OCI-LY3 (cell line): ENCODE data around the gene GUCA2B.

Source experiments
- CTCF ChIP-seq: fragments of 200-600, 300-600 bp; sonication (generic); IDR thresholded peaks from 2 replicates; pipeline ENCODE4 v1.5.1; 2014; ENCODE audit warnings: antibody characterized with exemption, low read length, low read depth
- EZH2phosphoT487 ChIP-seq: fragments of 200-600 bp; shearing (Covaris generic); IDR thresholded peaks from 2 replicates; pipeline ENCODE4 v1.6.1; 2018; ENCODE audit warnings: antibody characterized with exemption, mixed run types, low read depth

- no peak for TF ChIP-seq CTCF
- no peak for TF ChIP-seq EZH2phosphoT487
These were observed 35.1 kb upstream of the GUCA2B start for GRCh38 chr1:42118125-42118524.
